GM21381 (cell line): ENCODE results near the gene SIDT1.

Experiments
- ATAC-seq: cut with Tn5 transposase; IDR thresholded peaks from one replicate; pipeline ENCODE4 v1.9.1; 2021; ENCODE audit warnings: mild to moderate bottlenecking, moderate library complexity; ENCODE audit not compliant: unreplicated experiment

SIDT1 gene

DNA sequence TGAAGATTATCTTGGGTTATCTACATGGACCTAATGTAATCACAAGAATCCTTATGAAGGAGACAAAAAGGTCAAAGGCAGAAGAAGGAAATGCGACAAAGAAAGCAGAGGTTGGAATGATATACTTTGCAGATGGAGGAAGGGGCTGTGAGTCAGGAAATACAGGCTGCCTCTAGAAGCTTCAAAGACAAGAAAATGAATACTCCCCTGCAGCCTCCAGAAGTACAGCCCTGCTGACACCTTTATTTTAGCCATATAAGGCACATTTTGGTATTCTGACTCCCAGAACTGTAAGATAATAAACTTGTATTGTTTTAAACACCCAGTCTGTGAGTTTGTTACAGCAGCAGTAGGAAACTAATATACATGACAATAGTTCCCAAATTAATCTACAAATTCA lies 58.6 kb downstream of the SIDT1 start:
- no peak for ATAC-seq

- no peak for ATAC-seq
Measured at GRCh38 chr3:113594066-113594465, 61.7 kb downstream of the SIDT1 start.

GRCh38 chr3:113597596-113598354 lies 65.4 kb downstream of the SIDT1 start:
- no peak for ATAC-seq

GRCh38 chr3:113600418-113601182 lies 68.2 kb downstream of the SIDT1 start:
- no peak for ATAC-seq

GRCh38 chr3:113601240-113601639 lies 68.9 kb downstream of the SIDT1 start:
- ATAC-seq: no peak

DNA sequence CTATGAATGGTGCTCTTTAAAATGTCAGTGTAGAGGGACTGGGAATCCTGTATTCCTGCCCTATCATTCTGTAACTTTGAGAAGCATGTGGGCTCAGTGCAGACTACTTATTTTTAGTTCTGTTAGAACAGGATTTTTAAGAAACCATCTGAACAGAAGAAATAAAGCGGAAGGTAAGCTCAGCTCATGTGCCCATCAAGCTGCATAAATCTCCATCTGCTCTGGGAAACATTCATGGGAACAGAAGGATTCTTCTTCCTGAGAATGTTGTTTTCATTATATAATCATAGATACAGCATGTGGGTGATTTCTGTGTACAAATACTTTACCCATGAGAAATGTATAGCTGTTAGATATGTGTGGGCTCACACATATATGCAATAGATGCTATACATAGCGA lies 69.9 kb downstream of the SIDT1 start:
- no peak for ATAC-seq

- no peak for ATAC-seq
Measured at GRCh38 chr3:113602836-113603235, 70.5 kb downstream of the SIDT1 start.

DNA sequence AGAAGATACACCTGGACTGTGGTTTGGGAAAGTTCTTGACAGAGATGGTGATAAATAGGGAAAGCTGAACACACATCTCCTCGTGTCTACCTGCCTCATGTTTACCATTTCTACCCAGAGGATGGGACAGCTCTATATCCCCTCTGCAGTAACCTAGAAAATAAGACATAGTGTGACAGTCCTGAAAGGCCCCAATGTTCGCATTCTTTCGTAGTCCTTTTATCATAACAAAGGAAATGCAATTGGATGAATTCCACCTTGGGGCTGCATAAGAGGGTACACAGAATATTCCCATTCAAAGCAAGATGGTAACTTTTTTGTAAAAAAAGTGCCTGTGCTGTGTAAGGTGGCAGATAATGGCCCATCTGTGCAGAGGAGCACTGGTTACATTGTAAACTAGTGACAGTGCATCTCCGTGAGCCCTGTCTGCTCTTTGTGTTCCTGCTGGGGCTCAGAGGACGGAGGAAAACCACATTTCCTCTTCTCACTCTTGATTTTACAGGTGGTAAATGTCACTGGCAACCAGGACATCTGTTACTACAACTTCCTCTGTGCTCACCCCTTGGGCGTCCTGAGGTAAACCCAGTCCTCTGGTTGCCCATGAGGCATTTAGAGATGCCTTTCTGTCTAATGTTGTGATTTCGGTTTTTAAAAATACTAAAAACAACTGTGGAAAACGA lies 74.3 kb downstream of the SIDT1 start:
- ATAC-seq: peak; percentile 99

DNA sequence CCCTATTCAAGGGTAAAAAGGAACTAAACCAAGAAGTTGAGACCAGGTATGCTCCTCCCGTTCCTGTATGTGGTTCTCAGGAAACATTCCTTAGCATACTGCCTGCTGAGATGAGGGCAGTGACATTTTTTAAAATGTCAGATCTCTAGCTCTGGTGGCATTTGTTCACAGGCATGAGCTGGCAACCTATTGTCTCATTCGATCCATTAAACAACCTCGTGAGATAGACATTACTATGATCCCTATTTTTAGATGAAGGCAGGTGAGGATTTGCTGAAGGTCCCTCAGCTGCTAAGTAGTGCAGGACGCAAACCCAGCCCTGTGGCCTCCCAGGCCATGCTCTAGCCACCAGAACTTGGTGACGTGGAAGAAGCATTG lies 74.9 kb downstream of the SIDT1 start:
- ATAC-seq: no peak

GRCh38 chr3:113614402-113614801 lies 82.0 kb downstream of the SIDT1 start:
- ATAC-seq: no peak

DNA sequence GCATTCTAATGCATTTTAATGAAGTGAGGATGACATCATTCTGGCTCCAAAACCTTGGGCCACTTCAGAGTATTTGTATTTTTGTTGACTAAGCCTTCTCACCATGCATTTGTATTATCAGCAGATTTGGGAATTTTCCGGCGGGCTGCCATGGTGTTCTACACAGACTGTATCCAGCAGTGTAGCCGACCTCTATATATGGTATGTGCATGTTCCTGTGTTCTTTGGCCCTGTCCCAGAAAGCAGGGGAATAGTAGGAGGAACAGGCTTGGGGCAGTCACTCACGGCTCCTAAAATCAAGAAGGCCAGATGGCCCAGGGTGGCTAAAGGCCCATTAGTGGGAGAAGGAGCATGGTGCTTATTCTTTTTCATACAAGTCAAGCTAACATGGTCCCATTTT lies 83.6 kb downstream of the SIDT1 start:
- no peak for ATAC-seq

DNA sequence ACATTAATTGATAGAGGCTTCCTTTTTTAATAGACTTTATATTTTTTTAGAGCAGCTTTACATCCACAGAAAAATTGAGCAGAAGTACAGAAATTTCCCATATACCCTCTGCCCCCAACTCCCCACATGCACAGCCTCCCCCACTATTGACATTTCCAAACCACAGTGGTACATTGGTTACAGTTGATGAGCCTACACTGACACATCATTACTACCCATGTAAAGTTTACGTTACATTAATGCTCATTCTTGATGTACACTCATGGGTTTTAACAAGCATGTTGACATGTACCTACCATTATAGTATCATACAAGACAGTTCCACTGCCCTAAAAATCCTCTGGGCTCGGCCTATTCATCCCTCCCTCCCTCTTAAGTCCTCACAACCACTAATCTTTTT lies 85.4 kb downstream of the SIDT1 start:
- no peak for ATAC-seq

DNA sequence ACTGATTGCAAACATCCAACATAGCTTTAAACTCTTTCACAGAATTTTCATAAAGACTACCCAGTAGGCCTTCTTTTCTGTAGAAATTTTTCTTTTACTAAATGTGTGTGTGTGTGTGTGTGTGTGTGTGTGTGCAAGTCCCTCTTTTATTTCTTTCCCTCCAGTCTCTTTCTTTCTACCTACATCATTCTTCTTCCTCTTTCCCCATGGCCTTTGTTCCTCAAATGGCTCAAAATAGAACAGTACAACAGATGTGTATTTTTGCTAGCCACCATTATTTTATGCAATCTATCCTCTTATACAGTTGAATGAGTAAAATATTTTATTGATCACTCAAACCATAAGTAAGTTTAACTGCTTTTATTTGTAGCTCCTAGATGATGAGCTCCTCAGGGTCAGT lies 87.7 kb downstream of the SIDT1 start:
- no peak for ATAC-seq

GRCh38 chr3:113623324-113623723 lies 91.0 kb downstream of the SIDT1 start:
- ATAC-seq: no peak

DNA sequence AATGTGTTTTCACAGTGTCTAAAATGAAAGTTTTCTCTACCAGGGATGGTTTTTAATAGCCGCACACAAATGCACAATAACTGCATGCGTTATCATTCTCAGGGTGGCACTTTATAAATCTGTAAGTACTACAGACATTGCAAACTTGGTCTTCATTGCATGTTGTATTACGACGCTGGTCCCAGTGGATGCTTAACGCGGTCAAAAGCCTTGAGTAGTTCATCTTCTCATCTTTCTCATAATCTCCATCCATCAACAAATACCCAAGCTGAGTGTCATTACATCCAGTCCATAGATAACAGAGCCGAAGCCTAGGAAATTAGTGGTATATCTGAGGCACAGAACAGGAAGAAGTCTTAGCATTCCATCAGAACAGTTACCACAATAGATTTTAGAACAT lies 91.5 kb downstream of the SIDT1 start:
- no peak for ATAC-seq

DNA sequence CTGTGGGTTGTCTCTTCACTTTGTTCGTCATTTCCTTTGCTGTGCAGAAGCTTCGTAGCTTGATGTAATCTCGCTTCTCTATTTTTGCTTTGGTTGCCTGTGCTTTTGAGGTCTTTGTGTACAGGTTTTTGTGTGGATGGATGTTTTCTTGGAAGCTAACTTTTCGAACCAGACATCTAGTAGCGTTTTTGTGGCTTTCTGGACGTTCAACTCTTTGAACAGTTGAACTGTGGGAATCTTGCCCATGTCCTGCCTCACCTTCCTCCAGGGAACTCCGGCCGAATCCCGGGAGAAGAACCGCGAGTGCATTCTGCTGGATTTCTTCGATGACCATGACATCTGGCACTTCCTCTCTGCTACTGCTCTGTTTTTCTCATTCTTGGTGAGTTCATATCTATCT lies 93.5 kb downstream of the SIDT1 start:
- no peak for ATAC-seq

DNA sequence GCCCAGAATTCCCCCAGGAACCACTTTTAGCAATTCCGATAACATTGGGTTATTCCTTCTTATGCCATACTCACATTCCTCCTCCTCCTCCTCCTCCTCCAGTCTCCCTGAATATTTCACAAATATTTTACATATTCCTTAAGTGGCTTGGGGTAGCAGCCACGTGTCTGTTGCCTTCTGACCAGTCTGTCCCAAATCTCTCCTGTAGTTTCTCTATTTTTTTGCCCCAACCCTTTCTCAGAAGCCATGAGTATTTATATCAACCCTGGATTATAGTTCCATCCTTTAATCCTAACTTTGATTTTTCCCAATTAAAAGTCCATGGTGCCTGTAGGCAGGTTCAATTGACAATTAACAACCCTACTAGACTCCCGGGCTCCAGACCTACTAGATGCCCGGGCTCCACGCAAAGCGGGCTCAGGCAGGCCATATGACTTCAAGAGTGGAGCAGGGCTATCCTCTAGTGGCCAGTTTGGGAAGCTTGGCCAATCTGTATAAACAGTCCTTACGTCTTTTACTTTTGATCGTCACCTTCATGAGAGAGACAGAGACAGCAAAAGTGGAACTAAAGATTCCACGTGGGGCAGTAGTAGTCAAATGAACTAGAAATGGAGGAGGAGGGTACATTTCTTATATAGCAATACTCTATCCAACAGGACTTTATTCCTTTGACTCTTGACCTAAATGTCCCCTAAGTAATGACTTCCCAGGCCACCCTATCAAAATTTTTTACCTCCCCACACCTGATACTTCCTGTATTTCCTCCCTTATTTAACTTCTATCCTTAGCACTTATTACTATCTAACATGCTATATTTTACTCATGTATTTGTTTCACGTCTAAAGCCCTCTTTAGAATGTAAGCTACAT lies 94.4 kb downstream of the SIDT1 start:
- ATAC-seq: no peak

GRCh38 chr3:113628316-113628715 lies 96.0 kb downstream of the SIDT1 start:
- ATAC-seq: no peak

DNA sequence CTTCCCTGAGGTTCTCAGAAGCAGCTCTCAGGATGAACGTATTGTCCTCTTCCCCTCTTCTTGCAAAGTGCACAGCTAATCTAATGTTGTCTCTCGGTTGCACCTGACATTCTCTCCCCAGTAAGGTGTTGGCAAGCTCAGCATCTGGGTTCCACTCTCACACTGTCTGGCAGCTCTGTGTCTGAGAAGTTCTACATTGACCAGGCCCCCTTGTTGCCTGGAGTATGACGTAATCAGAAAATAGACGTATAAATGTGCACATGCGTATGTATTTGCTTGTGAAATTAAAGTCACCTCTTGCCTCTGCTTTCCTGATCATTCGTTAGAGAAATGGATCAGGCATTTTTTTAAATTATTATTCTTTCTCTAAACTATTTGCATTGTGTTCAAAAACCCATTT lies 96.4 kb downstream of the SIDT1 start:
- no peak for ATAC-seq

DNA sequence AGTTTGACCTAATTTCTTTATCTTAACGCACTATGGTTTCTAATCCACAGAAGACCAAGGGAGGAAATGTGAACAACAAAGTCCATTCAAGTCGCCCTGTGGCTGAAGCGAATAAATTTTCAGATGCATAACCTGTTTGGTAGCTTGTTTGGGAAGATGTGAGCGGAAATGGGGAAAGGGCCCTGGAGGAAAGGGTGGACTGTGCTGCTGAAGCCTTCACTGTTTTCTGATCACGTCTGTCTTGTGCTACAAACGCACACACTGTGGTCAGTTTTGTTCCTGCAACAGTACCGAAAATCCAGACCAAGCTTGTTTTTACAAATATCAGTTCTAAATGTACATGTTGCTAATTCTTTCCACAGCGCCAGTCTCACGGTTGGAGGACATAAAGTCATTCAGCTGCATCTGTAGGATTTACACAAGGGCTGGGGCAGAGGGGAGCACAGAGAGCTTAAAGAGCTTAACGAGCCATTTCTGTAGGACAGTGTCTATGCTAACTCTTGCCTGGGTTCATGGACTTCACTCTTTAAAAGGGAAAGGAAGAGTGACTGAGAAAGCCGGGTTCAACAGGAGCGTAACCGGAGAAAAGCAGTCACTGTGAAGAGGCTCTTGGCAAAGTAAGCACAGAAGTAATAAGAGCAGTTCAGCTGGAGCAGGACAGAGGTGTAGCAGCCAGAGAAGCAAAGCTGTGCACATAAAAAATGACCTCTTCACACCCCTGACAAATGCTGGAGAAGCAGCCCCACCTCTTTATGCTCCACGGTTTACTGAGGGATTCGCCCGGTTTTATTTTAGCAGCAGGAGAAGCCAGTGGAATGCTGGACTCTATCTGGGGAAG lies 97.4 kb downstream of the SIDT1 start:
- no peak for ATAC-seq
